Measurements from ENCODE around the gene INPP5A.

Gene INPP5A

DNA sequence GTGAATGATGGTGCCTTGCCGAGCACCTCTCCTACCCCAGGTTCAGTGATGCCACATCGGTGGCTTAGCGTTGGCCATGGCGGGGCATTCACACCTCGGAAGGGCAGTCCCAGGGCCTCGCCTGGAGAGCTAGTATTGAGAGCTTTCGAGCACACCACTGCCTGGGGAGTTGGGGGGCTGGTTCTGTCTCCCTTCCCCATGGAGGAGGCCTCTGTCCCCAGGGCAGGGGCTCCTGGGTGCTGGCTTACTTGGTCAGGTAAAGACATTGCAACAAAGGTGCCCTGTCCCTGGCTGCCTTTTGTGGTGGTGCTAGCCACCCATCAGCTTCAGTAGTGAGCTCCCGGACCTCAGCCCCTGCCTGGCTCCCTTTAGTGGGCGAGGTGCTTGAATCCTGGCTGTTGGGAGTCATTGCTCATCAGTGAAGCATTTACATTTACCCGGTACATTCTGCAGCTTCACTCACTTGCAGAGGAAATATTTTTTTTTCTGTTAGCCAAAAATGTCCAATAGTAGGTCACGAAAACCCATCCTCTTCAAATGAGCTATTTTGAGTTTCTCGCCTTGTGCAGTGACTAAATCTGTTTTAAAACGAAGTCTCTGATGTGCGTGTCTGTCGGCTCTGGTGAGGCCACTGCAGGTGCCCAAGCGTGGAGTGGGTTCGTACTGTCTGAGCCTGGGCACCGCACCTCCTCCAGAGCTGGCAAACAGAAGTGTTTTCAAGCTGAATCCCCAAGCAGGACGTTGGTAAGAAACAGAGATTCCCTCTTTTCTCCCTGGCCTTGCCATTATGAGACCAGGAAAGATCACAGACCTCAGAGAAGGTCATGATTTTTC lies 95.5 kb downstream of the INPP5A start:
- FAIRE-seq = no peak

DNA sequence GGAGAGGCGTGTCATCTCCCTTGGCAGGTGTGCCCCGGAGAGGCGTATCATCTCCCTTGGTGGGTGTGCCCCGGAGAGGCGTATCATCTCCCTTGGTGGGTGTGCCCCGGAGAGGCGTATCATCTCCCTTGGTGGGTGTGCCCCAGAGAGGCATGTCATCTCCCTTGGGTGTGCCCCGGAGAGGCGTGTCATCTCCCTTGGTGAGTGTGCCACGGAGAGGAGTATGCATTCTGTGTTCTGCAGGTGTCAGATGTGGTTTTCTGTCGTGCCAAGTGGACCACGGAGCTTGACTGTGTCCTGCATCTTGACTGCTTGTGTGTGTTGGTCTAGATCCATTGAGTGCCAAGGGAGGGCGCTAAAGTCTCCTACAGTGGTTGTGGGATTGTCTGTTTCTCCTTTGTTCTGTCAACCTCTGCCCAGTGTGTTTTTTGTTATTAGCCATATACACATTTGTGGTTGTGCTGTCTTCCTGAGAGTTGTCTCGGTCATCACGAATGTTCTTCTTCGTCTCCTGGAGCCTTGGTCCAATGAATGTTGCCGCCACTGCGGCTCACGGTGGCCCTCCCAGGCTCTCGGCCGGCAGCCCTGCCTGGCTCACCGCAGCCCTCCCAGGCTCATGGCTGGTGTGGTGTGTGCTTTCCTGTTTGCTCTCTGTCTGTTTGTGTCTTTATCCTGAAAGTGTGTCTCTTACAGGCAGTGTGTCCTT lies 96.8 kb downstream of the INPP5A start:
- no peak for FAIRE-seq

DNA sequence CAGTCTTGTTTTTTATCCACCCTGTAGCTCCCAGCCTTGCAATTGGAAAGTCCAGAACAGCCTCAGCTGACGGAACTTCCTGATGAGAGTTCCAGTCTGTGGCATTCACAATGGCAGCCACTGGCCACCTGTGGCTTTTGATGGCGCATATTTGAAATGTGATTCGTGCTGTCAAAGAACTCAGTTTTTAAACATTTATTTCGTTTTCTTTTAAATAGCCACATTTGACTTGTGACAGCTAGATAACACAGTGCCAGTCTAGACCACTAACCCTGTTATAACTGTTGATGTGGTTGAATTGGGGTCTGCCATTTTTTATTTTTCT lies 97.3 kb downstream of the INPP5A start:
- FAIRE-seq = no peak

DNA sequence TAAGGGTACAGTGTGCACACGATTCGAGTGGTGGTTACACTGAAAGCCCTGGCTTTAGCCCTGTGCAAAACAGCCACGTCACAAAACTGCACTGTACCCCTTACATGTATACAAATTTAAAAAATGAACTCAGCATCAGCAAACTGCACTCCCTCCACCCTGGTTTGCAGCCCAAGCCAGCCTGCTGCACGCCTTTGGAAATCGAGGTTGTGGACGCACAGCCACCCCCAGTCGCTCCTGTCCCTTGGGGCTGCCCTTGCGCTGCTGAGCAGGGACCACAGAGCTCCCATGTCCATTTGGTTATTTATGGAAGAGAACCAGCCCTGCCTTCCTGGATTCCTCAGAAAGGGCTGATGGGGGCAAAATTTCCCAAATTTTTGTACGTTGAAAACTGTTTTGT lies 98.8 kb downstream of the INPP5A start:
- FAIRE-seq = no peak

DNA sequence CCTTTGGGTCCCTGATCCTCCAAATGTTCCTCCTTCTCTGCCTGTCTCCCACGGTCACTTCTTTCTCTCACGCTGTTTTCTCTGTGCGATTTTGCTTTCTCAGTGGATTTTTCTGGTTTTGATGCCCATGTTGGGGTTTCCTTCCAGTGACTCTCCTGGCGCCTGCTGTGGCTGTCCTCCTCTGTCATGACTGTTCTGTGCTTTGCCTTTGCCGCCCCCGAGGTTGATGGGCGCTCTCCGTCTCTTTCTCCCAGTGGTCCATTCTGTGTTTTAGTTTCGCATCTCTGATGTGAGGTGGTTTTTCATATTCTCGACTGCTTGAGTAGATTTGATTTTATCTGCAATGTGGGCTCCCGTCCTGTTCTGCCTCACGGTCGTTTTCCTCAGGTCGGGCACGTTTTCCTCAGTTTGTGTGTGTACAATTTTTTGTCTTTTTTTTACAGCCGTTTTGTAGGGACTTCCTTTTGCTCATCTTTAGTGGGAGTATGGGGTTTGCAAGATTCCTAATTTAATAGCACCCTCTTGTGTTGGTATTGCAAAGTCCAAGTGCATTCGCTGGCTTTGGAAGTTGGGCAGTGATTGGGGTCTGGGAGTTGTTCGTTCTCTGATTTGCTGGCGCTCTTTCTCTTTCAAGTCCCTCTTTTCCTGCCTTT lies 100.0 kb downstream of the INPP5A start:
- FAIRE-seq = peak; percentile 91

DNA sequence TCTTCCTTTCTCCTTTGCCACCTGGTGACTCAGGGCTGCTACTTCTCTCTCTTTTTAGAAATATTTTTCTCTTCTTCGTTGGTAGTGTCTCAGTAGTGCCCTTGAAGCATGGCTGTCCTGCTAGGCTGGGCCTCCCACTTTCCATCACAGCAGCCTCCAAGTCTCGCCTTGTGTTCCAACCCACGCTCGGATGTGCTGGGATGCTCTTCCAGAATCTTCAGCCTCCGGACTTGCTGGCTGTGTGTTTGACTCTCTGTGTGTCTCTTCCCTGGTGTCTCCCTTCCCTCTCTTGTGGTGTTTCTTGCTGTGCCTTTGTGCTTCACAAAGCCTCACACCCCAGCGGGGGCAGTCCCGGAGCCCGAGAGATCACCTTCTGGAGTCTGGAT lies 100.5 kb downstream of the INPP5A start:
- no peak for FAIRE-seq

DNA sequence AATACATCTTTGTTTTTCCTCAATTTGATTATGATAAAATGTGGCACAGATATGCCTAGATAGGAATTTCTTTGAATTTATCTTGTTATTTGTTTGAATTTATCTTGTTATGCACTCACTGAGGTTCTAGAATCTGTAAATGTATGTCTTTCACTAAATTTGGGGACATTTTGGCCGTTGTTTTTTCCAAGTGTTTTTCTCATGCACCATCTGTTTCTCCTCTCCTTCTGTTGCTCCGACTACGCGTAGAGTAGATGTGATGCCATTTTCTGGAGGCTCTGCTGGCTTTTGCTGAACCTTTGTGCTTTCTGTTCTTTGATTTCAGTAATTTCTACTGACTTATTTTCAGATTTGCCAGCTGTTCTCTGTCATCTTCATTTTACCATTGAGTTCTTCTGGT lies 101.9 kb downstream of the INPP5A start:
- no peak for FAIRE-seq

DNA sequence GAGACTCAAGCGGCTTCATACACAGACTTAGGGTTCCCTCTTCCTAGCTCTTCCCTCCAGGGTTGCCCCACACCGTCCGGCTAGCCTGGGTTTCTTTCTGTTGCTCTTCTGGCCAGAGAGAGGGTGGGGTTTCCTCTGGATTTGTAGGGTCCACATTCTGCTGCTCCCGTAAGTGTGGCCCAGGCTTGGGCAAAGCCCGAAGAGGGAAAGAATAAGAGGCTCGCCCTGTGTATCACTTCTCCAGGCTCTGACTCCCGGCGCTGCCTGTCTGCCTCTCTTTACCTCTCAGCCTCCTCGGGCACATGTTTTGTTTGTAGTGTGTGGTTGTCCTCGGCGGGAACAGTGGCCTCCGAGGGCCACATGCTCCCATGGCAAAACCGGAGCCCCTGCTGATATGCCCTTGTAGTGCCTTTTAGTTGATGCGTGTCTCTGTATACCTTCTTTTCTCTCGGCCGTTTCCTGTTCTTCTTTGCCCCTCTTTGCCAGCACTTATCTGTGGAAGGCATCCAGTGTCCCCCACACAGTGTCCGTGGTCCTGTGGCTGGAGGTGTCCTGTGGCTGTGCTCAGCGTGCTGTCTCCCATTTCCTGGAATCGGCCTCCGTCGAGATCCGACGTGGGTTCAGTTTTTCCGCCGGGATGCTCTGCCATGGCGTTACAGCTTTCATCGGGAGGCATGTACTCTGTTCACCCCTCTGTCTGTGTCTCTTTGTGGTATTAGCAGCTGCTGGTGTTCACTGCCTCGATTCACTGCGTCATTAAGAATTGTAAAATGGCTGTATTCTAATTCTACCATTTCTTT lies 102.9 kb downstream of the INPP5A start:
- no peak for FAIRE-seq

DNA sequence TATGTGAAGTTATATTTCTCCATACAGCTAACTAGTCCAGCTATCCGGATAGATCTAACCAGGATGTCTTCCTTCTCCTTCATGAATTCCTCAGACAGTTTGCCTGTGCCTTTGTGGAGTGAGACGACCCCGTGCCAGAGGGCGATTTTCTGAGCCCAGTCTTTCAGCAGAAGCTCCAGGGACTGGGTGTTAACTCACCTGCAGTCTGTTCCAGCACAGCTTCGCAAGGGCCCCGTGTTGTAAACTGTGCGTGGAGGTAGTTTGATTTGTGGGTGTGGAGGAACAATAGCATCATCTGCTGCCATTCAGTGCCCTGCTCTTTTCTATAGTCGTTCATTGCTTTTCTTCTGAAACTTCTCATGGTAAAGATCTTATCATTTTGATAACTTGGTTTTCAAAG lies 103.8 kb downstream of the INPP5A start:
- no peak for FAIRE-seq

DNA sequence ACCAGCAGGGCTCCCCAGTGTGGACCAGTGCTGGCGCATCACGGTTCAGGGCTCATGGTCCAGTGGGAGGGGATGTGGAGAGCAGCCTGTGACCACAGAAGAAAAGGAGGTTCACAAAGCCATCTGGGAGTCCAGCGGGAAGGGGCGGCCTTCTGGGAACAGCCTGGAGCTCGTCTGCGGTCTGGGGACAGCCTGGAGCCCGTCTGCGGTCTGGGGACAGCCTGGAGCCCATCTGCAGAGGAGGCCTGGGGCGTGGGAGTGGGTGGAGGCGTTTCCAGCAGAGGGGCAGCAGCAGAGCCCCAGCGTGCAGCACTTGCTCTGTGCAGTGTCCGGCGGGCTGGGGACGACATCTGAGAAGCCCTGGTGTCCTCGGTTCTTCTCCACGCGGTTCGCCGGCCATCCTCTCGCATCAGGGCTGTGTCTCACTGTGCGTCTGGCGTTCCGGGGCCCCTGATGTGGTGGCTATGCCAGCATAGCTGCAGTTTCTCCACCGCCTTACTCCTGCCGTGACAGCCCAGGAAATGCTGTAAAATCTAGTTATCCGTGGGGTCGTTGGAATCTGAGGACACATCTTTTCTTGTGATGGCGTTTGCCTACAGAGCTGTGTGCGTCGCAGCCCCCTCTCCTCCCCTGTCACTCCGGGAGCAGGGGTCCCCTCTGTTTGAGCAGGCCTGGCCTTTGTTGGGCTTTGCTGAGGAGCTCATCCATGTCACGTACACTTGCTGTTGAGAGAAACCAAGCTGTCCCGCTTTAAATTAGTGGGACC lies 104.6 kb downstream of the INPP5A start:
- no peak for FAIRE-seq

DNA sequence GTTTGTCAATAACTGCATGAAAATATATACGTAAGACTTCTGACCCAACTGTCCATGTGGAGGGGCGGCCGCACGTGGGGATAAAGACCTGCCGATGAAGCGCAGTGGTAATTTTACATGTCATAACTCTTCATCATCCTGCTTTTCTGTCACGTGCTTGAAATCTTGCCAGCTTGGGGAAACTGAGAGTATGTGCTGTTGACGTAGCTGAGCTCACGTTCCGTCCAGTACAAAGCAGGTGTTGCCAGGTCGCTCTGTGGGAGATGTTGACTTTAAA lies 105.1 kb downstream of the INPP5A start:
- no peak for FAIRE-seq

DNA sequence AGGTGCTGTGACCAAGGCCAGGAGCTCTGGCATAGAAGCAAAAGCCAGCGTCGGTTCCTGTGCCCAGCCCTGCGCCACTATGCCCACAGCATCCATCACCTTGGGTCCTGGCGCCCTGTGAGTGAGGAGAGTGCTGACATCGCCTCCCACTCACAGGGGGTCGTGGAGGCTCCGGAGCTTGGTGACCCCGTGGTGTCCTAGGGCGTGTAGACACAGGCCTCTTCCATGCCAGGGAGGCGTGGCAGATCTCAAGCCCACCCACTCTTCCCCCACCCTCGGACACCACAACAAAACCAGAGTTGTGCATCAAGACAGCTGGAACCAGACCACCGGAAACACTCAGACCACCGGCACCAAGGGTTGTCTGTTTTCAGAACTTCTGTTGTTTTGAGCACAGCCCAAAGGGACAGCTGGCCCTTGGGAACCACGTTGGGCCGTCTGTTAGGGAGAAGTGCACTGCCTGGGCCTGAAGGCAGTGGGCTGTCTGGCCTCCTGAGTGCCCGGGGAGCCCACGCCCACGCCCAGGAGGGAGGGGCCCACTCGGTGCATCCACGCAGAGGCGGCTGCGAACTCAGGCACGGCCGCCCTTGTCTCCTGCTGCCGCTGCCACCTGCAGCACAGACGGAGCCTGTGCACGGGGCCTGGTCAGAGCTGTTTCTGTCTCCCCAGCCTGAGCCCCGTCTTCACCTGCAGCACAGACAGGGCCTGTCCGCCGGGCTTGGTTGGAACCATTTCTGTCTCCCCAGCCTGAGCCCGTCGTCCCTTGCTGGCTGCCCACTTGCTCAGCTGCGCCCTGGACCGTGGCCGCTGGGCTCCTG lies 106.3 kb downstream of the INPP5A start:
- FAIRE-seq = no peak

DNA sequence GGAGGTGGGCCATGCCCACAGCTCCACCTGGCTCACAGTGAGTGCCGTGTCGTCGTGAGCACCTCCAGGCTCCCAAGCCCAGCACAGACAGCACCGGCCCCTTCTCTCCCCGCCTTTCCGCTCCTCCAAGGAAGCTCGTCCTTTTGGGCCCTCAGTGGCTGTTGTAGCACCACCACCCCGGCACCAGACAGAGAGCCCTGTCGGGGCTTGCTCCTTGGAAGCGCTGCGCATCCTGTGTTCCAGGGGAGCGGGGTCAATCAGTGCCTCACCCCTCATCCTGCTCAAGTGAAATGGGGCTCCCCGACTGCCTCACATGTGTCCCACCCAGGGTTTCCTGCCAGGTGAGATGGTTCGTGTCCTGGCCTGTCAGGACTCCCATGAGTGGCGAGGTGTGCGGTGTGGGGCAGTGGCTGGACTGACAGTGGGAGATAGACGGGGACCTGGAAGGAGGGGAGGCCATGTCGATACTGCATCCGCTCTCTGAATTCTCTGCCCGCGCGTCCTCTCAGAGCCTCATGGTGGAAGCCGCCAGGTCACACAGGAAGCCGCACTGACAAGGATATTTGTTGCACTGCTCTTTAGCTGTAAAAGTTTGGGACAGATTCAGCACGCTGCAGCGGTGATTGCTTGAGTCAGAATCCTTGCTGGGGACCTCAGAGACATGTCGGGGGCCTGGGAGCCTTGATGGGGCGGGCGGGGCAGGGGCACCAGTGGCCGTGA lies 107.1 kb downstream of the INPP5A start:
- FAIRE-seq = no peak

DNA sequence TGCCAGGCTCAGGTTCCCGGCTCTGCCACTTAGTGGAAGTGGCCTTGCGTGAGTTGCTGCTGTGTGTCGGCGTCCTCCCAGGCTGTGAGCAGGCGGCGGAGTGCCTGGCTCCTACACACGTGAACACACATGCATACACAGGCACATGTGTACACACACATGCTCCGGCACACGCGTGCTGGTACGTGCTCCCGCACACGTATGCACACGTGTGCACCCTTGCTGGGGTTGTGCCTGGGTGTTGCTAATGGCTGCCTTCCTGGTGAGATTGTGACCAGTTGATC lies 107.6 kb downstream of the INPP5A start:
- no peak for FAIRE-seq

DNA sequence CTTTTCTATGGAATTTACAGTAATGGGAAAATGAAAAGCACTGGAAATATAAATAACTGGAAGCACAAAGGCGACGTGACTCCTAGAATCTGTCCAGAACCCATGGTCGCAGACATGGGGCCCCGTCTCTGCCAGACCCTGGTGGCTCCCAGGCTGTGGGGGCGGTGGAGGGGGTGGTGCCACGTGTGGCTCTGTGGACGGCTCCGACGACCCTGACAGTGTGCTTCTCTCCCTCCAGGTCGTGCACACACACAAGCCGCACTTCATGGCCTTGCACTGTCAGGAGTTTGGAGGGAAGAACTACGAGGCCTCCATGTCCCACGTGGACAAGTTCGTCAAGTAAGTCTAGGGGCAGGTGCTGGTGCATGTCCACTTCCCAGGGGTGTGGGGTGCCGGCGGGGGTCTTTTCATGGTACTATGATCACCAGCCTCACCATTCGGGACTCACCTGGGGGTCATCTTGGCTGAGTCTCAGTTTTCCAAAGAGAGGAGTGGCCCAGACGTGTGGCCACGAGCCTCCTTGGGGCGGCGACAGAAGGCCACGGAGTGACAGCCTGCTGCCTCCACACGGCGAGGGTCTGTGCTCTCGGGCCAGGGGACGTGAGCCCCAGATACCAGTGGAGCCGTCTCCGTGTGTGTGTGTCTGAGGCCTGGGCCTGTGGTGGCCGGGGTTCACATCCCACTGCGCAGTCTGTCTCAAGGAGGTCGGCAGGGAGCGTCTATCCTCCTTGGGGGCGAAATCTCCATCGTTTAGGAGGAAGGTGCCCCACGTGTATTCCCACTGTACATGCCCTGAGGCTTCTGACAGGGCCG lies 108.2 kb downstream of the INPP5A start:
- FAIRE-seq = no peak

DNA sequence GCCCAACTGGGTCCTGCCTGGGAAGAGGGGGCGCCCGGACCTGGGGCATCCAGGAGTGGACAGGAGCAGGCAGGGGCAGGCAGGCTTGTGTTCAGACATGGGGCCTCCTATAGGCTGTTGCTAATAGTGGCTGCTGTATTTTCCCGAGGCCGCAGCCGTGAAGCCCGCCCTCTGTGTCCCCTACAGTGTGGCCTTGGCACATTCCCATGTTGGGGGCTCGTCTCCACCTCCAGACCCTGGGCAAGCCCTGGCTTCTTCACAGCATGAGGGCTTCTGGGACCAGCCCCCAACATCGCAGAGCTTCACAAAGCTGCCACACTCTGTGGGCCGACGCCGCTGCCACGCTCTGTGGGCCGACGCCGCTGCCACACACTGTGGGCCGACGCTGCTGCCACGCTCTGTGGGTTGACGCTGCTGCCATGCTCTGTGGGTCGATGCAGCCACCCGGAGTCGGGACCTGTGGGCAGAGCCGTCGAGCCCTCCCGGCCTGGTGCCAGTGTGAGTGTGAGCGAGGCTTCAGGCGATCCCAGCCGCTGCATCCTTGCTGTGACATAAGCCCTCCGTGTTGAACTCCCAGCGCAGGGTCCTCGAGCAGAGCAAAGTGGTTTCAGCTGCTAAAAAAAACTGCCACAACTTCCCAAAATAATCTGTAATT lies 109.0 kb downstream of the INPP5A start:
- FAIRE-seq = no peak

DNA sequence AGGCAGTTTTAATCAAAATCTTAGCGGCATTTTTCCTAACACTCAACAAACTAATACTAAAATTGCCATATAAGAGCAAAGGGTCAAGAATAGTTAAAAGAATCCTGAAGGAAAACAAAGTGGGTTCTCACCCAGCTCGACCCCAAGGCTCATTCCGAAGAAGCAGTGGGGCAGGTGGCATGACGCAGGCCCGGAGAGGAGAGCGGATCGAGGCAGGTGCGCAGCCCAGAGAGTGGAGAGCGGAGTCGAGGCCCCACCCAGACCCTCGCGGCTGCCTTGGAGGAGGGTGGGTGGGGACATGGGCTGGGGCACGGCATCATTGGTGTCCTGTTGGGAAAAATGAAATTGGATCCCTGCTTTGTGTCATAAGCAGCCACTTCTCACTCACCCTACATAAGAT lies 109.8 kb downstream of the INPP5A start:
- no peak for FAIRE-seq

DNA sequence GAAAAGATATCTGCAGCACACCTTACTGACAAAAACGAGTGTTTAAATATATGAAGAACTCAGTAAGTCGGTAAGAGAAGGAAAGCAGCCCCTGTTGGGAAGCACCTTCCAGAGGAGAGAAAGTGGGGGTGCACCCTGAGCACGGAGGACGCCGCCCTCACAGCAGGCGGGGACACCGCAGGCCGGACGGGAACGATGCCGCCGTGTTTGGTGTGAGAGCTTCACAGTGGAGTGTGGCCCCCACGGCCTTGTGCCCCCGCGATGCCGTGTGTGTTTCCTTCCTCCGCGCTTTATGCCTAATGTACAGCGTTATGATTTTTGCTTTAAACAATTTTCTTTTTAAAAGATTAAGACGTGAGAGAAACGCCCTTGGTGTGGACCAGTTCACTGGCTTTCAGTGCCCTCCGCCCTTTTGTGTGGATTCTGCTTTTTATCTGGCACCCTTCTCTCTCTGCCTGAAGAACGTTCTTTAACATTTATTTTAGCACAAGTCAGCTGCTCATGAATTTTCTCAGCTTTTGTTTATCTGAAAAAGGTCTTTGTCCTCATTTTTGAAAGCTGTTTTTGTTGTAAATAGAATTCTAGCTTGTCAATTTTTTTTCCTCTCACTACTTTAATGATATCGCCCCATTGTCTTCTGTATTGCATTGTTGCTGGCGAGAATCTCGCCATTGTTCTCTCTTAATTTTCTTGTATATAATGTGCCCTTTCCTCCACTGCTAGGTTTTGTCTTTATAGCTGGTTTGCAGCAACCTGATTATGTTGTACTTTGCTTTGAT lies 110.7 kb downstream of the INPP5A start:
- FAIRE-seq = no peak
